LHCN-M2 (cell line): ENCODE data around the gene MAU2. TPM values are rescaled to one million over a fixed set of nuclear protein-coding genes. Genes with fewer than 3 reads are reported as not detected.

Experiments
- DNase-seq: peaks from one replicate; pipeline ENCODE4 v3.0.0-alpha.2; 2012; ENCODE audit warnings: low read depth
- polyA plus RNA-seq: library from polyadenylated mRNA; unstranded; fragments of >200 nt; gene quantifications from one replicate; pipeline ENCODE4 v1.2.1, GENCODE V29; 2012; ENCODE audit warnings: missing spikeins
- total RNA-seq: library from RNA; depleted of rRNA; stranded (reverse); fragments of >200 nt; gene quantifications from 2 replicates; pipeline ENCODE4 v1.2.3, GENCODE V29; 2014; rRNA removed

The MAU2 gene
- 23.1 and 26.4 TPM in 2 replicates for total RNA-seq
- polyA plus RNA-seq, result 15.8 TPM

GRCh38 chr19:19320361-19321140, at the start of gene MAU2, which contains the start of gene SUGP1:
Gene MAU2, plus strand, starts transcription at chr19:19320829. Its CDS starts 31 bp downstream, at chr19:19320860.
Gene SUGP1, minus strand, starts transcription at chr19:19320509. Its CDS starts 13 bp downstream, at chr19:19320496.
- DNase-seq, result peak; percentile 86

- DNase-seq, result no peak
Measured at GRCh38 chr19:19271828-19272599, 48.6 kb upstream of the MAU2 start.

GRCh38 chr19:19274146-19274545, 46.5 kb upstream of the MAU2 start:
- DNase-seq, result no peak

GRCh38 chr19:19274716-19275565, 45.7 kb upstream of the MAU2 start:
- no peak for DNase-seq

- DNase-seq, result peak; percentile 75
Measured at GRCh38 chr19:19276386-19276785, 44.2 kb upstream of the MAU2 start.

GRCh38 chr19:19276851-19277250, 43.8 kb upstream of the MAU2 start:
- no peak for DNase-seq

- no peak for DNase-seq
Measured at GRCh38 chr19:19278315-19278714, 42.3 kb upstream of the MAU2 start.

- no peak for DNase-seq
Measured at GRCh38 chr19:19279062-19279612, 41.5 kb upstream of the MAU2 start.

- no peak for DNase-seq
Measured at GRCh38 chr19:19279853-19280252, 40.8 kb upstream of the MAU2 start.

- DNase-seq, result peak; percentile 44
Measured at GRCh38 chr19:19280561-19280960, 40.1 kb upstream of the MAU2 start.

- no peak for DNase-seq
Measured at GRCh38 chr19:19285686-19286085, 34.9 kb upstream of the MAU2 start.

GRCh38 chr19:19292607-19293006, 28.0 kb upstream of the MAU2 start:
- DNase-seq, result no peak

- no peak for DNase-seq
Measured at GRCh38 chr19:19294914-19295313, 25.7 kb upstream of the MAU2 start.

- no peak for DNase-seq
Measured at GRCh38 chr19:19296953-19297689, 23.5 kb upstream of the MAU2 start.

- no peak for DNase-seq
Measured at GRCh38 chr19:19297759-19298158, 22.9 kb upstream of the MAU2 start.

- no peak for DNase-seq
Measured at GRCh38 chr19:19300613-19301012, 20.0 kb upstream of the MAU2 start.

GRCh38 chr19:19303411-19303810, 17.2 kb upstream of the MAU2 start:
- DNase-seq, result no peak

GRCh38 chr19:19304186-19304965, 16.3 kb upstream of the MAU2 start:
- no peak for DNase-seq

- DNase-seq, result no peak
Measured at GRCh38 chr19:19305066-19305465, 15.6 kb upstream of the MAU2 start.

GRCh38 chr19:19305696-19306095, 14.9 kb upstream of the MAU2 start:
- no peak for DNase-seq
